Subcutaneous abdominal adipose tissue (tissue), 5 donors: ENCODE results near the gene CTPS1.

Experiments
- H3K27ac ChIP-seq: one replicate; pipeline ENCODE4 v1.7.0; 2013; ENCODE audit warnings: low read depth, mild to moderate bottlenecking, inconsistent platforms, low read length, moderate library complexity
- H3K27me3 ChIP-seq, 5 donors: one replicate each; pipeline ENCODE4 v1.7.0; 2013; ENCODE audit warnings: low read length in 5 of 5, inconsistent platforms in 1 of 5; ENCODE audit not compliant: control insufficient read depth in 5 of 5, insufficient read depth in 4 of 5
- H3K36me3 ChIP-seq, 5 donors: one replicate each; pipeline ENCODE4 v1.7.0; 2013; ENCODE audit warnings: low read length in 5 of 5; ENCODE audit not compliant: control insufficient read depth in 5 of 5, insufficient read depth in 5 of 5
- H3K4me1 ChIP-seq, 5 donors: one replicate each; pipeline ENCODE4 v1.7.0; 2013; ENCODE audit warnings: low read length in 5 of 5, mild to moderate bottlenecking in 3 of 5, moderate library complexity in 1 of 5; ENCODE audit not compliant: control insufficient read depth in 5 of 5, insufficient read depth in 5 of 5
- H3K4me3 ChIP-seq, 5 donors: one replicate each; pipeline ENCODE4 v1.7.0; 2013; ENCODE audit warnings: low read length in 5 of 5, low read depth in 1 of 5
- H3K9ac ChIP-seq, 5 donors: one replicate each; pipeline ENCODE4 v1.7.0; 2013; ENCODE audit warnings: low read length in 5 of 5, mild to moderate bottlenecking in 4 of 5, moderate library complexity in 3 of 5
- H3K9me3 ChIP-seq, 5 donors: one replicate each; pipeline ENCODE4 v1.7.0; 2013; ENCODE audit warnings: low read length in 5 of 5; ENCODE audit not compliant: control insufficient read depth in 5 of 5
- donor health status: healthy.
- donor health status: healthy.
- donor health status: healthy.
- donor health status: healthy.
- donor health status: healthy.

CTPS1 gene

DNA sequence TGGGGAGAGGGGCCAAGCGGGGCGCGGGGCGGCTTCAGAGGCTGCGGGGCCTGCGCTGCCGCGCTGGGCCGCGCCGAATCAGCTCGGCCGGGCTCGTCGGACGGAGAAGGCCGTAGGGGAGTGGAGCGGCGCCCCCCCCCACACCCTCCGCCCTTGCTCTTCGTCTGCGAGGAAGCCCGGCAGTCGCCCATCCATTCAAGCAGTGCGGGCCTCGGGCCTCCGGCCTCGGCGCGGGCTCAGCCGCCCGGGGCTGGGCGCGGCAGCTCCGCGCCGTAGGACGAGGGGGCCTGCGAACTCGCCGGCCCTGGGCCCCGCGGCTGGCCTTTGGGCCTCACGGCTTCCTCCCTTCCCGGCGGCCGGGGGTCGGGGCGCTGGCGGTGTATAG lies 564 bp downstream of the CTPS1 start:
- Histone ChIP-seq H3K9me3 (no peaks in the 10 kb centered on the region), H3K27me3 (no peaks in the 10 kb centered on the region), H3K9ac (peak overlapping the region in 3 of 5 donors; percentile 49 to 80 (median 74)), H3K27ac (no peak overlapping the region), H3K4me3 (peak overlapping the region in 4 of 5 donors; percentile 60 to 86 (median 78)), H3K4me1 (peaks cover 2 to 29% (median 23%) of the 10 kb centered on the region in 5 donors), H3K36me3 (peaks cover 0 to 7% (median 3%) of the 10 kb centered on the region in 5 donors)

GRCh38 chr1:40980453-40981121 lies 1.1 kb downstream of the CTPS1 start:
- H3K4me1 ChIP-seq, result peaks cover 2 to 29% (median 23%) of the 10 kb centered on the region in 5 donors
- peak overlapping the region in 3 of 5 donors; percentile 49 to 80 (median 74) for H3K9ac ChIP-seq
- H3K9me3 ChIP-seq, result no peaks in the 10 kb centered on the region
- no peak overlapping the region for H3K27ac ChIP-seq
- H3K27me3 ChIP-seq, result no peaks in the 10 kb centered on the region
- H3K36me3 ChIP-seq, result peaks cover 0 to 11% (median 7%) of the 10 kb centered on the region in 5 donors
- peak overlapping the region; percentile 53 to 86 (median 73) for H3K4me3 ChIP-seq

DNA sequence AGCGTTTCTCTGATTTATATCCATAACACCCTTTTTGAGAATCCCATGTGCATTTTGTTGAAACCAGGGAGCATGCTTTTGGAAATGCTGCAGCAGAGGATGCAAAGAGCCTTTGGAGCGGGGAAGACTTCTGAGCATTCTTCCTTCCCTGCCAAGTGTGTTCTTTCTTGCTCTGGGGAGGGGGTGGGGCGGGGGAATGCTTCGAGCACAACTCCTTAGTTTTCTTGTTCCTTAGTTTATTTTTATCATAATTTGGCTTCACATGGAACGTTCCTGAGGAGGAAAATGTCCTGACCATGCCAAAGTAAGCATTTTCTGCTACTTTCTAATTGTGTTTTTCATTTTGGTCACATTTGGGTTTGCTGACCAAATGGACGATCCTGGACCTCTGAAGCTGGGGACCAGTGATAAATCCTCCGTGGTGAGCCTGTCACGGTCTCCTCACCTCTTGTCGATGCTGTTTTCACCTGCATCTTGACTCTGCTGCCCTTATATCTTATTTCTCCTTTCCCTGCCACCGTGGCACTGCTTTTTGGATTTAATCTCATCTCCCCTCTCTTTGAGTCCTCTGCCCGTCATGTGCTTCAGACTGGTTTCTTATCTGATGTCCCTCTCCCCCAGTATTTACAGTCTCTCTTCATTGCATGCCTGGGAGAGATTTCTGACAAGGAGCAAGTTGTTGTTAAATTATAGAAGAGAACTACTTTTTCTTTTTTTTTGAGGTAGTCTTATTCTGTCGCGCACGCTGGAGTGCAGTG lies 2.4 kb downstream of the CTPS1 start:
- Histone ChIP-seq H3K27me3 (no peaks in the 10 kb centered on the region), H3K9me3 (no peaks in the 10 kb centered on the region), H3K4me1 (peaks cover 2 to 29% (median 23%) of the 10 kb centered on the region in 5 donors), H3K36me3 (peaks cover 0 to 24% (median 13%) of the 10 kb centered on the region in 5 donors), H3K4me3 (no peak overlapping the region), H3K9ac (no peak overlapping the region), H3K27ac (no peak overlapping the region)

- Histone ChIP-seq H3K4me1 (peaks cover 2 to 29% (median 23%) of the 10 kb centered on the region in 5 donors), H3K36me3 (peaks cover 6 to 32% (median 21%) of the 10 kb centered on the region in 5 donors), H3K27ac (no peak overlapping the region), H3K27me3 (no peaks in the 10 kb centered on the region), H3K9ac (no peak overlapping the region), H3K4me3 (no peak overlapping the region), H3K9me3 (no peaks in the 10 kb centered on the region)
These were observed 3.2 kb downstream of the CTPS1 start for GRCh38 chr1:40982721-40983120.

DNA sequence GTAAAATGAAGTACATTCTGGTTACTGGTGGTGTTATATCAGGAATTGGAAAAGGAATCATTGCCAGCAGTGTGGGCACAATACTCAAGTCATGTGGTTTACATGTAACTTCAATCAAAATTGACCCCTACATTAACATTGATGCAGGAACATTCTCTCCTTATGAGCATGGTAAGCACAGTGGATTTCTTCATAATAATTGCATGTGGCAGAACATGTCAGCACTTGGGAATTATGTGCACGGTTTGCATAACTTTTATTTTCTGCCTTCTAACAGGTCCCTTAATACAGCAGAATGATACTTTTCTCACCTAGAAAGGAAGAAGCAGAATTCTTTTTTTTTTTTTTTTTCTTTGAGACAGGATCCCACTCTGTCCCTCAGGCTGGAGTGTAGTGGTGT lies 3.8 kb downstream of the CTPS1 start:
- Histone ChIP-seq H3K4me1 (peaks cover 2 to 29% (median 23%) of the 10 kb centered on the region in 5 donors), H3K27me3 (no peaks in the 10 kb centered on the region), H3K4me3 (no peak overlapping the region), H3K27ac (no peak overlapping the region), H3K9me3 (no peaks in the 10 kb centered on the region), H3K36me3 (peaks cover 7 to 38% (median 23%) of the 10 kb centered on the region in 5 donors), H3K9ac (no peak overlapping the region)

DNA sequence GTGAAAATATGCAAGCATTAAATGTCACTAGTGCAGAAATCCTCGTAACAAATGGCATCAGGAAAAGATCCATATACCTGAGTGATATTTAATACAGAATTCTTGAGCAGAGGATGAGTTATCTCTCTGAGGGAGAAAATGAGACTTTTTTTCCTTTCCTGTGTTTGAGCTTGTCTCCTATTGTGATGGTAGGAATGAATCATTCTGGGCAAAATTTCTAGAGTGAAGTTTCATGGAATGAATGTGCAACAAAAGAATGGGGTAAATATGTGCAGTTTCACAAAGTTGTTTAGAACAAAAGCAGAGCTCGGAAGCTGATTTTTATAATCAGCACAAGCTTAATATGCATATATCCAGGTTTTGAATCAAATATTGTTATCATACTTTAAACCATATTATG lies 4.6 kb downstream of the CTPS1 start:
- H3K27me3 ChIP-seq, result no peaks in the 10 kb centered on the region
- peaks cover 11 to 45% (median 26%) of the 10 kb centered on the region in 5 donors for H3K36me3 ChIP-seq
- no peak overlapping the region for H3K4me3 ChIP-seq
- no peaks in the 10 kb centered on the region for H3K9me3 ChIP-seq
- no peak overlapping the region for H3K27ac ChIP-seq
- no peak overlapping the region for H3K9ac ChIP-seq
- peaks cover 2 to 26% (median 20%) of the 10 kb centered on the region in 5 donors for H3K4me1 ChIP-seq

DNA sequence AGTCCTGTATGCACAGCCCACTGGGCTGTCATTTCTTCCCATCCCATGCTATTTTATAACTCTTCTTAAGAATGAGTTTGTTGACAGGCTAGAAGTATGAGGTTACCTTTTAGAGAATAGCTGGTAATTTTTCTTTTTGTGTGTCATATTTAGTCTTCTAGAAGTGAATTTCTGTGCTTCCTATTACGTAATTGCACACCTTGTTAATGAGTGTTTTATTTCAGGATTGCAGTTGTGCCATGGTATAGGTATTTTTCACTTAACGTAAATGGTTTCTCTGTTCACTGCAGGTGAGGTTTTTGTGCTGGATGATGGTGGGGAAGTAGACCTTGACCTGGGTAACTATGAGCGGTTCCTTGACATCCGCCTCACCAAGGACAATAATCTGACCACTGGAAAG lies 5.0 kb downstream of the CTPS1 start:
- H3K9me3 ChIP-seq, result no peaks in the 10 kb centered on the region
- no peaks in the 10 kb centered on the region for H3K27me3 ChIP-seq
- H3K36me3 ChIP-seq, result peaks cover 11 to 50% (median 30%) of the 10 kb centered on the region in 5 donors
- peaks cover 2 to 21% (median 18%) of the 10 kb centered on the region in 5 donors for H3K4me1 ChIP-seq
- no peak overlapping the region for H3K27ac ChIP-seq
- no peak overlapping the region for H3K4me3 ChIP-seq
- no peak overlapping the region for H3K9ac ChIP-seq

GRCh38 chr1:40985161-40985560 lies 5.7 kb downstream of the CTPS1 start:
- no peaks in the 10 kb centered on the region for H3K9me3 ChIP-seq
- no peak overlapping the region for H3K27ac ChIP-seq
- no peak overlapping the region for H3K9ac ChIP-seq
- H3K27me3 ChIP-seq, result no peaks in the 10 kb centered on the region
- peaks cover 14 to 51% (median 32%) of the 10 kb centered on the region in 5 donors for H3K36me3 ChIP-seq
- peaks cover 2 to 20% (median 17%) of the 10 kb centered on the region in 5 donors for H3K4me1 ChIP-seq
- H3K4me3 ChIP-seq, result no peak overlapping the region

GRCh38 chr1:40985875-40986274 lies 6.4 kb downstream of the CTPS1 start:
- Histone ChIP-seq H3K9ac (no peak overlapping the region), H3K36me3 (peaks cover 16 to 56% (median 39%) of the 10 kb centered on the region in 5 donors), H3K4me1 (peaks cover 0 to 13% (median 10%) of the 10 kb centered on the region in 5 donors), H3K27me3 (no peaks in the 10 kb centered on the region), H3K4me3 (no peak overlapping the region), H3K27ac (no peak overlapping the region), H3K9me3 (no peaks in the 10 kb centered on the region)

DNA sequence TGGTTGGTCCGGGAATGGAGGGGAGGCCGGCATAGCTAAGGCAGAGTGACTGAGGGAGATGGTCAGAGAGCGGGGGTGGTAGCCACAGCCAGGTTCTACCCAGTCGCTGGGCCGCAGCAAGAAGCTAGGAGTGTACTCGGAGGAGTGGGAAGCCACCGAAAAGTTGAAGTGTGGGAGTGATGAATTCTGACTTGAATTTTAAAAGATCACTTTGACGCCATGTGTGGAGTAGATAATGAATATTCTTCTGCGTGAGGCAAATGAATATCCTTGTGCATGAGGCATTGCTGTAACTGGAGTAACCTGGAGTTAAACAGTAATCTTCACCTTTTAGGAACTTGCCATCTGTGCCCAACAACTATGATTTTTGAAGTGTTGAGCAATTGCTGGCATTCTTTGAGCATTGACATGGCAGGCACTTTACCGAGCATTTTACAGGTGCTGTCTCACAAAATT lies 6.9 kb downstream of the CTPS1 start:
- Histone ChIP-seq H3K36me3 (peaks cover 21 to 61% (median 42%) of the 10 kb centered on the region in 5 donors), H3K4me1 (peaks cover 0 to 8% (median 5%) of the 10 kb centered on the region in 5 donors), H3K27me3 (no peaks in the 10 kb centered on the region), H3K4me3 (no peak overlapping the region), H3K27ac (no peak overlapping the region), H3K9me3 (no peaks in the 10 kb centered on the region), H3K9ac (no peak overlapping the region)
